ENCODE data around the gene TNFSF18. TPM values are rescaled to one million over a fixed set of nuclear protein-coding genes. Genes with fewer than 3 reads are reported as not detected.

The TNFSF18 gene
- total RNA-seq, 1 donor from 2014 or later = not detected

GRCh38 chr1:173043253-173043652 lies 7.5 kb downstream of the TNFSF18 start:
- DNase-seq = no peak
- Mint-ChIP-seq H3K4me1 (ENCODE audit: low read depth, unreplicated experiment) (no peaks in the 10 kb centered on the region), H3K4me3 (ENCODE audit: unreplicated experiment) (no peak overlapping the region), H3K36me3 (ENCODE audit: unreplicated experiment) (no peaks in the 10 kb centered on the region), H3K9me3 (ENCODE audit: unreplicated experiment) (no peaks in the 10 kb centered on the region), H3K27ac (ENCODE audit: unreplicated experiment) (no peak overlapping the region), H3K27me3 (ENCODE audit: unreplicated experiment) (no peaks in the 10 kb centered on the region)
- TF ChIP-seq CTCF (IDR thresholded peaks at IDR 0.05; ENCODE audit: partially characterized antibody, unreplicated experiment) = no peak

- TF ChIP-seq CTCF (IDR thresholded peaks at IDR 0.05; ENCODE audit: partially characterized antibody, unreplicated experiment) = no peak
- no peaks in the 10 kb centered on the region for H3K36me3 Mint-ChIP-seq (ENCODE audit: unreplicated experiment)
- H3K27ac Mint-ChIP-seq (ENCODE audit: unreplicated experiment) = no peak overlapping the region
- DNase-seq = no peak
- H3K4me3 Mint-ChIP-seq (ENCODE audit: unreplicated experiment) = no peak overlapping the region
- H3K9me3 Mint-ChIP-seq (ENCODE audit: unreplicated experiment) = no peaks in the 10 kb centered on the region
- H3K4me1 Mint-ChIP-seq (ENCODE audit: low read depth, unreplicated experiment) = no peaks in the 10 kb centered on the region
- no peaks in the 10 kb centered on the region for H3K27me3 Mint-ChIP-seq (ENCODE audit: unreplicated experiment)
These were observed 7.9 kb downstream of the TNFSF18 start for GRCh38 chr1:173042806-173043205.

- no peaks in the 10 kb centered on the region for H3K36me3 Mint-ChIP-seq (ENCODE audit: unreplicated experiment)
- TF ChIP-seq CTCF (IDR thresholded peaks at IDR 0.05; ENCODE audit: partially characterized antibody, unreplicated experiment) = no peak
- H3K4me3 Mint-ChIP-seq (ENCODE audit: unreplicated experiment) = no peak overlapping the region
- H3K4me1 Mint-ChIP-seq (ENCODE audit: low read depth, unreplicated experiment) = no peaks in the 10 kb centered on the region
- no peak for DNase-seq
- no peaks in the 10 kb centered on the region for H3K27me3 Mint-ChIP-seq (ENCODE audit: unreplicated experiment)
- no peak overlapping the region for H3K27ac Mint-ChIP-seq (ENCODE audit: unreplicated experiment)
- H3K9me3 Mint-ChIP-seq (ENCODE audit: unreplicated experiment) = no peaks in the 10 kb centered on the region
These were observed 11.1 kb downstream of the TNFSF18 start for GRCh38 chr1:173039626-173040025.

GRCh38 chr1:173038875-173039554 lies 11.7 kb downstream of the TNFSF18 start:
- Mint-ChIP-seq H3K36me3 (ENCODE audit: unreplicated experiment) (no peaks in the 10 kb centered on the region), H3K4me1 (ENCODE audit: low read depth, unreplicated experiment) (no peaks in the 10 kb centered on the region), H3K9me3 (ENCODE audit: unreplicated experiment) (no peaks in the 10 kb centered on the region), H3K27ac (ENCODE audit: unreplicated experiment) (no peak overlapping the region), H3K4me3 (ENCODE audit: unreplicated experiment) (no peak overlapping the region), H3K27me3 (ENCODE audit: unreplicated experiment) (no peaks in the 10 kb centered on the region)
- TF ChIP-seq CTCF (IDR thresholded peaks at IDR 0.05; ENCODE audit: partially characterized antibody, unreplicated experiment) = no peak
- DNase-seq = no peak

- Mint-ChIP-seq H3K4me1 (ENCODE audit: low read depth, unreplicated experiment) (no peaks in the 10 kb centered on the region), H3K4me3 (ENCODE audit: unreplicated experiment) (no peak overlapping the region), H3K27me3 (ENCODE audit: unreplicated experiment) (peaks cover 2% of the 10 kb centered on the region), H3K9me3 (ENCODE audit: unreplicated experiment) (no peaks in the 10 kb centered on the region), H3K36me3 (ENCODE audit: unreplicated experiment) (no peaks in the 10 kb centered on the region), H3K27ac (ENCODE audit: unreplicated experiment) (no peak overlapping the region)
- no peak for DNase-seq
- TF ChIP-seq CTCF (IDR thresholded peaks at IDR 0.05; ENCODE audit: partially characterized antibody, unreplicated experiment) = no peak
These were observed 26.2 kb downstream of the TNFSF18 start for GRCh38 chr1:173024543-173024942.
